Measurements from ENCODE around the gene SEMA4D. TPM values are rescaled to one million over a fixed set of nuclear protein-coding genes. Genes with fewer than 3 reads are reported as not detected.

Gene SEMA4D, protein sequence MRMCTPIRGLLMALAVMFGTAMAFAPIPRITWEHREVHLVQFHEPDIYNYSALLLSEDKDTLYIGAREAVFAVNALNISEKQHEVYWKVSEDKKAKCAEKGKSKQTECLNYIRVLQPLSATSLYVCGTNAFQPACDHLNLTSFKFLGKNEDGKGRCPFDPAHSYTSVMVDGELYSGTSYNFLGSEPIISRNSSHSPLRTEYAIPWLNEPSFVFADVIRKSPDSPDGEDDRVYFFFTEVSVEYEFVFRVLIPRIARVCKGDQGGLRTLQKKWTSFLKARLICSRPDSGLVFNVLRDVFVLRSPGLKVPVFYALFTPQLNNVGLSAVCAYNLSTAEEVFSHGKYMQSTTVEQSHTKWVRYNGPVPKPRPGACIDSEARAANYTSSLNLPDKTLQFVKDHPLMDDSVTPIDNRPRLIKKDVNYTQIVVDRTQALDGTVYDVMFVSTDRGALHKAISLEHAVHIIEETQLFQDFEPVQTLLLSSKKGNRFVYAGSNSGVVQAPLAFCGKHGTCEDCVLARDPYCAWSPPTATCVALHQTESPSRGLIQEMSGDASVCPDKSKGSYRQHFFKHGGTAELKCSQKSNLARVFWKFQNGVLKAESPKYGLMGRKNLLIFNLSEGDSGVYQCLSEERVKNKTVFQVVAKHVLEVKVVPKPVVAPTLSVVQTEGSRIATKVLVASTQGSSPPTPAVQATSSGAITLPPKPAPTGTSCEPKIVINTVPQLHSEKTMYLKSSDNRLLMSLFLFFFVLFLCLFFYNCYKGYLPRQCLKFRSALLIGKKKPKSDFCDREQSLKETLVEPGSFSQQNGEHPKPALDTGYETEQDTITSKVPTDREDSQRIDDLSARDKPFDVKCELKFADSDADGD
- under 0.01 TPM in 1 of 2 replicates, not detected in the other for total RNA-seq

DNA sequence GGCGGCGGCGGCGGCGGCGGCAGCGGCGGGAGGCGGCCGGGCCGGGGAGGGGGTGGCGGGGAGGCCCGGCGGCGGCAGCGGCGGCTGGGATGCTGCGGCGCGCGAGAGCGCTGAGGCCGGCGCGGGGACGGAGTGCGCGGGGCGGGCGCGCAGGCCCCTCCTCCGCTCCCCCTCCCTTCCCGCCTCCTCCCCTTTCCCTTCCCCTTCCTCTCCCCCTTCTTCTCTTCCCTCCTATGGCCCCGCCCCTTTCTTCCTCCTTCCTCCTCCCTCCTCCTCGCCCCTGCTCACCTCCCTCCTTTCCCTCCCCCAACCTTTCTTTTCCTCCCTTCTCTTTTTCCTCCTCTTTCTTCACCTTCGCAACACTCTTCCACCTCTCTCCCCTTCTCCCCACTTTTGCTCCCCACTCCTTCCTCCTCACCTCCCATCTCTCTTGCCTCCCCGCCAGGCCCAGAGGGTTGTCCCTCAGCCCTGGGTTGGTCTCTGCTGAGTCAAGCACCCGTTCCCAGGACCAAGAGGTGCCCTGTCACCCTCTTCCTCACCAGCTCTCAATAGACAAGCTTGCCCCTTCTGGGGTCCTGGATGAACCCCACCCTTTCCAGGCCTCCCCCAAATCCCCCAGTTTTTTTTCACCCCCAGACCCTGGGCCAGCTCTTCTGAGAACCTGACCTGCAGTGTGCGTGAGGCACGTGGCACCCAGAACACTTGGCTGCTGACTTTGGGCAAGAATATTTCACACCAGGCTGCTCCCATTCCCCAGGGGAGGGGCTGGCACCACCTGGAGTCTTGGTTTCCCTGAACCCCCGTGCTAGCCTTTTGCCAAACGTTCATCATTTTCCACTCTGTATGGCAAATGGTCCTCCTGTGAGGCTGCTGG, at the start of gene SEMA4D:
SEMA4D (minus strand) TSS at position 136 of the 874 bp plus-strand sequence. CDS start 92,657 bp downstream, outside the sequence.

DNA sequence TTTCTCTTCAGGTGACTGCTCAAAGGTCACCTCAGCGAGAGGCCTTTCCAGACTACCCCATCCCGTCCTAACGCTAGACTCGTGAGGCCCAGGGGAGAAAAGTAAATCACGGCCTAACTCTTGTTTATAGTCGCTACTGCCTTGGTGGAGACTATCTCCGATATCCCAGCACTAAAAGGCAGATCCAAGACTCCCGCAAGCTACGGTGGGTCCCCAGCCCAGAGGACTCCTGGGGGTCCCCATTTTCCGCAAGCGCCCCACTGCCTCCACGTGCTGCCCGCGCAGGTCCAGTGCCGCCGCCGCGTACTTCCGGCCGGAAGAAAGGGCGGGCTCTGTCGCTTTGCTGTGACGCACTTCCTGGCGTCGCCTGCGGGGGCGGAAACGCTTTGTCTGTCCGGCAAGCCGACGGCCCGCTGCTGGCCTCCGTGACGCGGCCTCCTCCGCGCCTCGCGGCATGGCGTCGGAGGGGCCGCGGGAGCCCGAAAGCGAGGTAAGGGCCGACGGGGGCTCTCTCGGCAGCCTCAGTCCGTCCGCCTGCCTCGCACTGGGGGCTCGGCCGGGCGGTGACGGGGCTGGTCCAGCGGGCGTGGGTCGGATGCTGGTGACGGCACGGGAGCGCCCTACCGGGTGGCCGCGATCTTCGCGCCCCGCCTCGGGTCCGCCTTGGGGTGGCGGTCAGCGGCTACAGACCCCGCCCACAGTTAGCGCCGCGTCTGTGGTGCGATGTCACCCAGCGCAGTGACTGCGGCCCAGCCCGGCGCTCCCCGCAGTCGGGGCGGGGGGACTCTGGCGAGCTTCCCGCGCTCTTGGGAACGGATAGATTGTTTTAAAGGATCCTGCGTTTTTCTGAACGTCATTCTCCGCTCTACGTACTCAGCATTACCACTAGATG, 179.5 kb downstream of the SEMA4D start, which contains the start of gene SECISBP2:
SECISBP2 (plus strand) TSS at position 378 of the 892 bp plus-strand sequence; CDS start at position 455, 77 bp downstream.

Small RNA genes lying within 50 kb of the gene (small RNA-seq; reads per million reads assigned to genes)
- gene MIR3153 (ENCODE audit: low replicate concordance), result not detected

Other genes with a start within 250 kb of the SEMA4D start
- gene CKS2, start 186.9 kb downstream of the SEMA4D start, total RNA-seq, result 14.4 and 126 TPM in 2 replicates
- gene SECISBP2, start 179.6 kb downstream of the SEMA4D start, total RNA-seq, result 37.2 and 40.3 TPM in 2 replicates
- 0.14 and 2.0 TPM in 2 replicates for gene GADD45G, start 106.9 kb upstream of the SEMA4D start, total RNA-seq